GM19372 (cell line): ENCODE data around the gene HCFC1R1.

ENCODE experiments used
- ATAC-seq: cut with Tn5 transposase; IDR thresholded peaks from one replicate; pipeline ENCODE4 v1.9.1; 2021; ENCODE audit warnings: mild to moderate bottlenecking, low read depth, moderate library complexity; ENCODE audit not compliant: unreplicated experiment

HCFC1R1 gene

DNA sequence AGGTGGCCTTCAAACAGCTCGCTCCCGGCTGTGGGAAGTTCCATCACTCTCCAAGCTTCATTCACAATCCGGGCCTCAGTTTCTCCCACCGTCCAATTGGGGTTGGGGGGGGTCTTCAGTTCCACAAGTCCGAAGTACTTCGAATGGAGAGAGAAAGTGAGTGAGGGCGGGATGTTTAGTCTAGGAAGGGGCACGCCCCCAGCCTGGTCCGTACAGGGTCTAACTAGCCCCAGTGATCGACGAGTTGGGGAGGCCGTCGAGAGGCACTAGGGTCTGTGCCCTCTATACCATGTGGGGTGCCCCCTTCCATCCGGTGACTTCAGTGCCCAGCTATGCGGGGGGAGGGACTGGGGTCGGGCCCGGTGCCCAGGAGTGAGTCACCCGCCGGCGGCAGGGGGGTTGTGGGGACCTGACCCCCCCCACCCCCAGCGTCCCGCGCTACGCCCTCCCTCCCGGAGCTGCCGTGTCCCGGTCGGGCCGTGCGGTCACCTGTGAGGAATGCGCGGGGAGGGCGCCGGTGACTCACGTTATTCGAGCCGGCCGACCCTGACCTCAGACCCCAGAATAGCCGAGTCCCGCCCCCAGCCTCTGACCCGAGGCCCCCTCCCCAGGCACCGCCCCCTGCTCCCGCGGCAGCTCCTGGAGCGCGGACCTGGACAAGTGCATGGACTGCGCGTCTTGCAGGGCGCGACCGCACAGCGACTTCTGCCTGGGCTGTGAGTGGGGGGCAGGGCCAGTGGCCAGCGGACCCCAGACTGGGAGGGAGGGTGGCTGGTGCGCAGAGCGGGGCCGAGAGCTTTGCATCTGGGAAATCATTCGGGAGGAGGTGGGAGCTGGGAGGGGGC is 2.9 kb downstream of the HCFC1R1 start:
- no peak for ATAC-seq

DNA sequence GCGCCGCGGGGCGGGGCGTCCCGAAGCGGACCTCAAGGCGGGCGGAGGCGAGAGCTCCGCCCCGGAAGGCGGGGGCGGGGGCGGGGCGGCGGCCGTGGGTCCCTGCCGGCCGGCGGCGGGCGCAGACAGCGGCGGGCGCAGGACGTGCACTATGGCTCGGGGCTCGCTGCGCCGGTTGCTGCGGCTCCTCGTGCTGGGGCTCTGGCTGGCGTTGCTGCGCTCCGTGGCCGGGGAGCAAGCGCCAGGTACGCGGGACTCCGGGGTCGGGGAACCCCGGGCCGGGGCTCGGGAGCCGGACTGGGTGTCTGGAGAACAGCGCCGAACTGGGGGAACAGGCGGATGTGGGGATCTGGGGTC is 3.5 kb downstream of the HCFC1R1 start, which contains the start of gene TNFRSF12A:
Gene TNFRSF12A, plus strand, starts transcription at position 122 of the 357 bp plus-strand sequence. Its CDS starts 30 bp downstream, at position 152.
- no peak for ATAC-seq

- no peak for ATAC-seq
These were observed 4.0 kb downstream of the HCFC1R1 start for GRCh38 chr16:3019594-3020246.

GRCh38 chr16:3017794-3018506 is 5.8 kb downstream of the HCFC1R1 start, which contains the start of gene CLDN6:
Gene CLDN6, minus strand, starts transcription at chr16:3018183. Its CDS starts 2,162 bp downstream, at chr16:3016021.
- no peak for ATAC-seq

DNA sequence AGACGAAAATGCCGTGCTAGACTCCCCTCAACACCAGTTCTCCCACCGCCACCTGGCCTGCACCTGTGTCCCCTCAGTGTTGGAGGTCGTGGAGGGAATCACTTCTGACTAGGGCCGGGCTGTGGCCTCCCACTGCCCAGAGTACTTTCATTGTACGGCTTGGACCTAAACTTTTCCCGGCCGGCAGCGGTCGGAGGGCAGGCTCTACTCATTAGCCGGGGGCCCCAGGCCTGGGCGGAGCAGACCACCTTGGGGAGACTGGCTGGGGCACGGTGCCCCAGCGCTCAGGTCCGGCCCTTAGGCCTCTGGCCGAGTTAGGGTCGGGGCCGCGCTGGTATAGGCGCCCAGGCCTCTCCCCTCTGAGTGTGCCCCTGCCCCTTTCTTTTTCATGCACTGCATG is 6.4 kb downstream of the HCFC1R1 start:
- ATAC-seq, result no peak

DNA sequence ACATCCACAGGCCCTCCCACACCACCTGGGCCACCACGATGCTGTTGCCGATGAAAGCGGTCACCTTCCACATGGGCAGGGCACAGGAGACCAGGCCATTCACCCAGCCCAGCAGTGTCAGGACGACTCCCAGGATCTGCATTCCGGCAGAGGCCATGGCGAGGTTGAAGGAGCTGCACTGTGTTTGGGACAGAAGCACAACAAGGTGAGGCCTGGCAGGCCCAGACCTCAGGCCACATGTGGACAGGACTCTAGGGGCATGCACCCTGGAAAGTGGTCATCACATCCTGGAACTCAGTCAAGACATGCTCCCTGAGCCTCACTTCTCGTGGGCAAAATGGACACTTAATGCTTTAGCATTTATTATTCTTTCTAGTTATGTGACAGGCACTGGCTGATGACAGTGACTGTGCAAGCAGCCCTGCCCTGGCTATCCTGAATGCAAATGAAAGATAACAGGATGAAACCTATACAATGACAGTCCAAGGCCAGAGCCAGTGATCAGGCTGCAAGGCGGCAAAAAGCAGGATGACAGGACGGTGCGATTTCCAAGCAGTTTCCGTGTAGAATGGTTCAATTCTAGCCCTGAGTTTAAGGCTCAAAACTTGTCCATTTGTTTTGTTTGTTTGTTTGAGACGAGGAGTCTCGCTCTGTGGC is 7.7 kb downstream of the HCFC1R1 start:
- no peak for ATAC-seq

DNA sequence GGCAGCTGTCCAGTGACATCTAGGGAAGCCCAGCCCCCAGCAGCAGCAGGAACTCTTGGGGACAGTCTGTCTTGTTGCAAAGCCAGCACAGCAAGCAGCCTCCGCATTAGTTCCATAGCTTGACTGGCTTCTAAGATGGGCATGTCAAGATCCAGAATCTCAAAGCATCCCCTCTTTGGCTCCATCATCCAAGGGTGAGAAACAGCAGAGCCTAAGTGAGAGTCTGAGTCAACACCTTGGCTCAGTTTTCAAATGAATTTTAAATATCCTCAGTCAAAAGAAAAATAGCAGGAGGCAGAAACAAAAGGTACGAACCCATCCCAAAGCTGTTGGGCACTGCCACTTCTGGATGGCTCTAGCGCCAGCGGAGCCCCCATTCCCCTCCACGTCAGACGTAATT is 8.8 kb downstream of the HCFC1R1 start:
- ATAC-seq, result no peak

GRCh38 chr16:3013998-3014690 is 9.6 kb downstream of the HCFC1R1 start:
- no peak for ATAC-seq

DNA sequence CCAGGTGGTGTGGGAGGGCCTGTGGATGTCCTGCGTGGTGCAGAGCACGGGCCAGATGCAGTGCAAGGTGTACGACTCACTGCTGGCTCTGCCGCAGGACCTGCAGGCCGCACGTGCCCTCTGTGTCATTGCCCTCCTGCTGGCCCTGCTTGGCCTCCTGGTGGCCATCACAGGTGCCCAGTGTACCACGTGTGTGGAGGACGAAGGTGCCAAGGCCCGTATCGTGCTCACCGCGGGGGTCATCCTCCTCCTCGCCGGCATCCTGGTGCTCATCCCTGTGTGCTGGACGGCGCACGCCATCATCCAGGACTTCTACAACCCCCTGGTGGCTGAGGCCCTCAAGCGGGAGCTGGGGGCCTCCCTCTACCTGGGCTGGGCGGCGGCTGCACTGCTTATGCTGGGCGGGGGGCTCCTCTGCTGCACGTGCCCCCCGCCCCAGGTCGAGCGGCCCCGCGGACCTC is 10.2 kb downstream of the HCFC1R1 start:
- ATAC-seq, result no peak

DNA sequence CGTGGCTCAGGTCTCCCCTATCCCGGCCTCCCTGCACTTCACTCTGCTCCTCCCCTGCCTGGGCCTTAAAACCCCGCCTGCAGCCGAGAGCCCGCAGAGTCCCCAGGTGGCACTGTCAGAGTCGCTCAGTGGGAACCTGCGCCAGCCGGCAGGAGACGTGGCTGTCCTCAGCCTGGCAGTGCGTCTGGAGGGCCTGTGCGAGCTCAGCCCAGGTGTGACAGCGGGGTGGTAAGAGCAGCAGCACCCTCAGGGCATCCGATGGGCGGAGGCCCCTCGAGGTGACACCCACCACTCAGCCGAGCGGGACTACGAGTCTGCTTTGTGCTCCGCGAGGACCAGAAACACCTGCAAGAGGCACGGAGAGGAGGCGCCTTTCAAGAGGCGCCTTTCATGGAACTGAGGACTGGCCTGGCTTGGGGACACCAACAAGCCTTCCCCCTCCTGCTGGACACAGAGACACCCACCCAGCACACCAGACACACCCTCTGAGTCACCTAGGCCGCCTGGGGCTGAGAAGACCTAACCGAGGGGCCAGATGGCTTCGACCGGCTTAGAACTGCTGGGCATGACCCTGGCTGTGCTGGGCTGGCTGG is 10.8 kb downstream of the HCFC1R1 start, which contains the start of gene CLDN9:
Gene CLDN9, plus strand, starts transcription at position 96 of the 593 bp plus-strand sequence. Its CDS starts 440 bp downstream, at position 536.
- ATAC-seq, result no peak

DNA sequence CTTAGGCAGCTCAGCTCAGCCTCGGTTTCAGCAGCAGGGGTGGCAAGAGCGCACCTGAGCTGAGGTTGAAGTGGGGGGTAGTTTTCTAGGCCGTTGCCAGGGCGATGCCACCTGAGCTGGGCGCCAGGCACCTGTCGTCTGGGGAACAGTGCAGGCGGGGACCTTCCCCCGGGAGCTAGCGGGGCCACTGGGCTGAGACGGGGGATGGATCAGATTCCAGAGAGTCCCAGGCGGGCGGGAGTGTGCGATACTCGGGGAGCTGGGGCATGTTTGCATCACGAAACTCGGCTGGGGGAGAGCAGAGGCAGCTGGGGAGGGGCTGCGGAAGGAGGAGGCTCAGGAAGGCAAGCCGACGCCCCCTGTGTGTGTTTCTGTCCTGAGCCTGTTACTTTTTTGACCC is 11.5 kb downstream of the HCFC1R1 start:
- ATAC-seq, result no peak

DNA sequence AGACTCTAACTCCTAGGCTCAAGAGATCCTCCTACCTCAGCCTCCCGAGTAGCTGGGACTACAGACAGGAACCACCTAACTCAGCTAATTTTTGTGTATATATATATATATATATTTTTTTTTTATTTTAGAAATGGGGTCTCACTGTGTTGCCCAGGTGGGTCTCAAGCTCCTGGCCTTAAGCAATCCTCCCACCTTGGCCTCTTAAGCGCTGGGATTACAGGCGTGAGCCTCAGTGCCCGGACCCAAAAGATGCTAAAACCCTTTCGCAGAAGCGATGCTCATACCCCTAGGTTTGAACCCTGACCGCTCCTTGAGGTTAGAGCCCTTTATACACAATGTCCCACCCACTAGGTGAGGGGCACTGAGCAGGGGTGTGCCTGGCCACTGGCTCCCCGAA is 13.2 kb downstream of the HCFC1R1 start:
- no peak for ATAC-seq

- ATAC-seq, result no peak
These were observed 14.0 kb downstream of the HCFC1R1 start for GRCh38 chr16:3009568-3010390.

- no peak for ATAC-seq
These were observed 15.1 kb downstream of the HCFC1R1 start for GRCh38 chr16:3008690-3009037.

DNA sequence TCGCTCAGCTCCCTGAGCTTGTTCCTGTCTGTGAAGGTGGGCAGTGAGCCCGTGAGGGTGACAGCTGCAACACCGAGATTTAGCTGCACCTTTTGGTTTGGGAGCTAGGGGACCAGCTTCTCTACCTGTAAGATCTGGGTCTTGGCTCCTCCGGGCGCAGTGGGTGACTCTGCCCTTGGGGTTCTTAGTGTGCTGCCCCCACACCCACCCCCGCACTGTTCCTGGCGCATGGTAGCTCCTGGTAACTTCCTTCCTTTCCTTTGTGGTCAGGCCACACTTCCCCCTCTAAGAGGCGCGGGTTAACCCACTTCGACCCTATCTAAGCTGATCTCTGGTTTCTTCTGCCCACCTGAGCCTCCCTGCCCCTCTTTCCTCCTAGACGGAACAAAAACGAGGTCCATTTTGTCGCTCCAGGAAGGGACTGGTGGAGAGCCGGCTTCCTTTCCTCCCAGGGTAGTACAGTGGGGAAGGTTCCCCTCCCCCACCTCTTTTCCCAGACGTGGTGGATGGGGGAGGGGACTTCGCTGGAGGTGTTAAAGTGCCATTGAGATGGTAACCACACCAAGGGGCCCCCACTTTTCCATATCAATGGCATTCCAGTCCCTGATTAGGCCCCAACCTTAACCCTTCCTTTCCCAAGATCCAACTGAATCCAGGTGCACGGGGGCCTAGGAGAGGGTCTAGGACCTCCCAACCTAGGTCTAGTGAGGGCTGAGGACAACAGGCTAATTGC is 15.6 kb downstream of the HCFC1R1 start:
- no peak for ATAC-seq

DNA sequence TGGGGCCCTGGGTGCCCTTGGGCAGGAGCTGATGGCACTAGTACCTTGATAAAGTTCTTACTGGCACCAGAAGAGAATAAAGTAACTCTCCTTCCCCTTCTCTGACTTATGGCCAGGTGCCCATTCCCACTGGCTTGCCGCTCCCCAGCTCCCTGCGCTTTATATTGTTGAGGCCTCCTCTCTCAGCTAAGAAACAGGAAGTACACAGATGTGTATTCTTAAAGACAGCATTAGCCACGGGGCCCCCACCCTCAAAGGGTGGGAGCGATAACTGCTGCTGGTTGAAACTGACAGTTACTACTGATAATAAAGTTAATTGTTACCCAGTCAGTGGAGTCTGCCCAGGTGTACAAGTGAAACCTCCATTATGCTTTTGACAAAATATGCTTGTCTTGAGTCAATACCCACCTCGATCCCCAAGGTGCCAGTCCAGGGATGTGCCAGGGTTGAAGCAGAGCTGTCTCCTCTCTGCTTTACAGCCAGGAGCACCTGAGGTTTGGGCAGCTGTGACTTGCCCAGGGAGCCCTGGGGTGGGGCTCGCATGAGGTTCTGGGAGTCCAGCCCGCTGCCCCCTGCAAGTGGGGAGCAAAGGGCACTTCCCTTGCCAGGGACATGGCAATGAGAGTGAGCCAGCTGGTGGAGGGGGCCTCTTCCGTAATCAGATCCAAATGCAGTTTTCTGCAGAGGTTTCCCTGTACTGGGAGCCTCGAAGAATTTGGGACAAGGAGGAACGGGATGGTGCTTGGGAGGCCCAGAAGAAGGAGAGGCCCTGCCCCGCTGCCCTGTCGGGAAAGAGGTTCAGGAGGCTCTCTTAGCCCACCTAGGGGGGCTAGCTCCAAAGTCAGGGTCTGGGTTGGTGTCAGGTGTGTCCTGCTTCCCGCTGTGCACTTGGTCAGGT is 16.4 kb downstream of the HCFC1R1 start:
- no peak for ATAC-seq

GRCh38 chr16:3004781-3005284 is 18.9 kb downstream of the HCFC1R1 start:
- ATAC-seq, result no peak
